Measurements from ENCODE around the gene TEC.

DNA sequence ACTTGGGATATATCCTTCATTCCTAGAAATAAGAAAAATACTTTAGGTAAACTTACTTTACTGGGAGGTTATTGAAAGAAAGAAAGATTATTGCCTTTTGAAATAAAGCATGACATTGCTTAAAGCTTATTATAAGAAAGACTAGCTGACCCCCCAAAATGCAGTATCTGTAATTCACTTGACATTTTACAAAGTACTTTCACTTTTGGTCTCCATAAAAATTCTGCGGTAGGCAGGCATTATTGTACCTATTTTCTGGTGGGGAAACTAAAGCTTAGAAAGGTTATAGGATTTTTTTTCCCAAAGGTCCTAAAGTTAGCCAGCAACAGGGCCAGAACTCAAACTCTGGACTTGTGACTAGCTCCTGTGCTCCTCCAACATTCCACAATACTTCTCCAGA lies 105.9 kb downstream of the TEC start:
- TF ChIP-seq, protein P1, sequence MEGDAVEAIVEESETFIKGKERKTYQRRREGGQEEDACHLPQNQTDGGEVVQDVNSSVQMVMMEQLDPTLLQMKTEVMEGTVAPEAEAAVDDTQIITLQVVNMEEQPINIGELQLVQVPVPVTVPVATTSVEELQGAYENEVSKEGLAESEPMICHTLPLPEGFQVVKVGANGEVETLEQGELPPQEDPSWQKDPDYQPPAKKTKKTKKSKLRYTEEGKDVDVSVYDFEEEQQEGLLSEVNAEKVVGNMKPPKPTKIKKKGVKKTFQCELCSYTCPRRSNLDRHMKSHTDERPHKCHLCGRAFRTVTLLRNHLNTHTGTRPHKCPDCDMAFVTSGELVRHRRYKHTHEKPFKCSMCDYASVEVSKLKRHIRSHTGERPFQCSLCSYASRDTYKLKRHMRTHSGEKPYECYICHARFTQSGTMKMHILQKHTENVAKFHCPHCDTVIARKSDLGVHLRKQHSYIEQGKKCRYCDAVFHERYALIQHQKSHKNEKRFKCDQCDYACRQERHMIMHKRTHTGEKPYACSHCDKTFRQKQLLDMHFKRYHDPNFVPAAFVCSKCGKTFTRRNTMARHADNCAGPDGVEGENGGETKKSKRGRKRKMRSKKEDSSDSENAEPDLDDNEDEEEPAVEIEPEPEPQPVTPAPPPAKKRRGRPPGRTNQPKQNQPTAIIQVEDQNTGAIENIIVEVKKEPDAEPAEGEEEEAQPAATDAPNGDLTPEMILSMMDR (IDR thresholded peaks at IDR 0.05) = no peak
- no peak for TF ChIP-seq POLR2A (IDR thresholded peaks at IDR 0.05)
